NCI-H526 (cell line): ENCODE data around the gene HERPUD2.
A peak's percentile ranks its signal among the peaks of the same experiment; 100 is the strongest.
"Not testable (repeated sequence)": the region's sequence is repeated elsewhere in the genome, so short reads cannot be mapped to it uniquely, and the experiment has no call there.

Experiments
- DNase-seq, 2 experiments: peaks; one replicate each; lab custom pipeline; 2025; lab: John Stamatoyannopoulos, UW

The HERPUD2 gene

DNA sequence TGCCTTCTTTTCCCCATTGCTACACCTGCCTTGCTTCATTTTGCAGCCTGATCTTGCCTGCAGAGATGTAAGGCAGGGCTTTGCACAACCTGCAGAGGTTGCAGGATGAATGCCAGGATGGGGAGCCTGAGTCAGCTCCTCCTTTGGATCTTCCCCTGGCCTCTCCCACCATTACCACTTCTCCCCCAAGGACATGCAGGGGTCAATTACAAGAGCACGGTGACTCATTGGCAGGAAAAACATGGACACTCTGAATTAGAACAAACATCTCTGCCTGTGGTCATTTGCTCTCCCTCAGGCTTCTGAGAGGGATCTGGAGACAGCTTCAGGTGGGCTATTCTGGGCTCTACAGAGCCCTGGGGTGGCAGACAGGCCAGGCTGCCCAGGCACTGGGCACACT, 89.2 kb downstream of the HERPUD2 start:
- no peak for DNase-seq

DNA sequence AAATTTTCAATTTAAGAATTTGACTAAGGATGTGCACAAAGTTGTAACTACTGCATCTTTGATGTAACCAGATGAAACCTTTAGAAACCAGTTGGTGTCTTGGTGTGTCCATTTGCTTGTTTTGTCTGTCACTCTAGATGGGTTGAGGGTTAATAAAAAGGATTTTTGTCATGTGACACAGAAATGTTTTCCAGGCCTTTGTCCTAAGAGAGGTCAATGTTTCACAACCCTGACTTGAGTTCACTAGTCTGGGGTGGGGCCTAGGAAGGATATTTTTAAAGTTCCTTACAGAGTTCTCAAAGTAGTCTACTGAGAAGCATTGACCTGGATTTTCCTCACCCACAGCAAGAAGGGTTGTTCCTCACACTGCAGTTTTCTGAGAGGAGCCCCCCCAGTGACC, 90.3 kb downstream of the HERPUD2 start:
- DNase-seq: no peak

DNA sequence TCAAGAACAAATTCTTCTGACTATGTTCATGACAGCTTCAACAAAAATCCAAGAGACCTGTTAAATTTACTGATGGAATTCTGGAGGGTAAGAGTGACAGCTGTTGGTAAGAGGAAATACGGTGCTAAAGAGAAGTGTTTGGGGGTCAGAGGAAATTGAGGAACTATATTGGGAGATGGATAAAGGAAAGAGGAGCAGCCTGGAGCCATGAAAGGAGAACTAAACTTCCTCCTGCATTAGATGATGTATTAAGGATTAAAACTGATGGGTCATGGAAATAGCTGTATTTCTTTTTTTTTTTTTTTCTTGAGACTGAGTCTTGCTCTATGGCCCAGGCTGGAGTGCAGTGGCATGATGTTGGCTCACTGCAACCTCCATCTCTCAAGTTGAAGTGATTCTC, 95.3 kb downstream of the HERPUD2 start:
- peak; percentile 27 to 58 for DNase-seq

DNA sequence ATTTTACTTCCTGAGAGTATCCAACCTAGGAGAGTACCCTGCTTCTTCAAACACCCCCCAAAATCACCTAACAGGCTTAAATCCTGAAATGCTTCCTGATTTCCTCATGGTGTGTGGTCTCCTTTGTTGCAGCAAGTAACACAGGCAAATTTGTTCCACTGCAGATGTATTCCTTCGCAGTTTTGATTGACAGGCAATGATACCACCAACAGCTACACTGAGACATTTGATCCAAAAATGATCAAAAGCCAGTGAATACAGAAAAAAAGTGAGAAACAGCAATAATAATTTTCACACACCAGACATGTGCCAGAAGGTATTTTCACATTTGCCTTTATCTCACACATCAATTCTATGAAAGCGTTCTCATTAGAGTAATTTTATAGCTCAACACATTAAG, 95.9 kb downstream of the HERPUD2 start:
- DNase-seq: peak; percentile 63 to 79

DNA sequence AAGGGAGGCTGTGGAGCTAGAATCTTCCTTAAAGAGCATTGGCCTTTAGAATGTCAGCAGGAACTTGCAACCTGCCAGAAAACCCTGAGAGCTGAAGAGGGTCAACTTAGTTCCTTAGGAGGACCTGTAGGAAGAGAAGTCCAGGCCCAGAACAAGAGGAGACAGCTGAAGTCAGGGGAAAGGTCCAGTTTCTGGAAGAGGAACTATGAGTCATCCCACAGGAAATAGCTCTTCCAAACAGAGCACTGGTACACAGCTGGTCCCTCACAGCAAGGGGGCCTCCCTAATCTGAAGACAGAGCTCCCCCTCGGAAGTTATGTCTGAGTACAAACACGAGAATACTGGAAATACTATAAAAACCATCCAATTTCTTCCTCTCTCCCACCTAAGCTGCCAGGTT, 98.9 kb downstream of the HERPUD2 start:
- no peak for DNase-seq

DNA sequence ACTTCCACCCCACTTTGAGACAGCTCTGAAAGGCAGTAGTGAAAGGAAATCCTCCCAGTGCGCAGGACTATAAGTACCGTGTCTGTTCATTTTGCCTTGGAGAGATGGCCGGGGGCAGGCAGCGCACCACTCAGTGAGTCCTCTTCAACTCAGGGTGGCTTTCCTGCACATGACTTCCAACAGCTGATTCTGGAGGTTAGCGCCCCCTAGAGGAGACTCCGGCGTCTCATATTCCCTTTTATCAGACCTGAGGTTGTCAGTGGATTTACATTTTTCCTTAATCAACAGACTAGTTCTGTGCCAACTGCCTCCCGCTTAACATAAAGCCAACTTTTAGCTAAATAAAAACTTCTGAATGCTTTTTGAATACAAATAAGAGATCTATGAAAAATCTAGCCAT, 101.0 kb downstream of the HERPUD2 start:
- DNase-seq: peak in 1 of 2 experiments; percentile 40

DNA sequence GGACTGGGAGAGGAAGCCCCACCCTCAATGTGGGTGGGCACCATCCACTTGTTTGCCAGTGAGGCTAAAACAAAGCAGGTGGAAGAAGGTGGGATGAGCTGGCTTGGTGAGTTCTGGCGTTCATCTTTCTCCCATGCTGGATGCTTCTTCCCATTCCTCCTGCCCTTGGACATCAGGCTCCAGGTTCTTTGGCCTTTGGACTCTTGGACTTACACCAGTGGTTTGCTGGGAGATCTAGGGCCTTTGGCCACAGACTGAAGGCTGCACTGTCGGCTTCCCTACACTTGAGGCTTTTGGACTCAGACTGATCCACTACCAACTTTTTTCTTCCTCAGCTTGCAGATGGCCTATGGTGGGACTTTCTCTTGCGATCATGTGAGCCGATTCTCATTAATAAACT, 106.3 kb downstream of the HERPUD2 start:
- no peak for DNase-seq

DNA sequence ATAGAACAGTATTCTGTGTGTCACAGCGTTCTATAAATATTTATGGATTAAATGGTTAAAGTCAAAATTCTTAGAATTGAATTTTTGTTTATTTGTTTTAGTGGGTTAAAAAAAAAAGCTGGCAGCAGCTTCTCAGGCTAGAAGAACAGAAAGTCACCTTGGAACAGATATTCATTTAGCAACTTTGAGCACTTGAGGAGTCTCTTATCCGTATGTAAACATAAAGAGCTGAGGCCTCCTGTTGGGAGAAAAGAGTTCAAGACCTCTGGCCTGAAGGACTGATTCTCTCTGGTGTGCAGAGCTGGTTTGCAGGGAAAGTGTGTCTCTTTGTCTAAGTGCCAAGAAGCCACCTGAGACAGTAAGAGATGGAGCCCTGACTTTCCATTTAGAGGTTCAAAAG, 109.9 kb downstream of the HERPUD2 start:
- no peak for DNase-seq

DNA sequence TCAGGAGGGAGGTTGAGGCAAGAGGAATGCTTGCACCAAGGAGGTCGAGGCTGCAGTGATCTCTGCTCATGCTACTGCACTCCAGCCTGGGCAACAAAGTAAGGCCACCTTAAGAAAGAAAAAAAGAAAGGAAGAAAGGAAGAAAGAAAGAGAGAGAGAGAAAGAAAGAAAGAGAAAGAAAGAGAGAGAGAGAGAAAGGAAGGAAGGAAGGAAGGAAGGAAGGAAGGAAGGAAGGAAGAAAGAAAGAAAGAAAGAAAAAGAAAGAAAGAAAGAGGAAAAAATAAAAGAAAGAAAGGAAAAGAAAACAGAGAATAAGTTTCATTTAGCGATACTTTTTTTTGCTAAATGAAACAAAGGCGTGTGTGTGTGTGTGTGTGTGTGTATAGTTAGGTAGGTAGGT, 110.4 kb downstream of the HERPUD2 start:
- DNase-seq: not testable (repeated sequence)
